A673 (cell line): Measurements from ENCODE around the gene PNLDC1.

Source experiments
- EZH2 ChIP-seq: fragments of 200-600 bp; sonication (generic); IDR thresholded peaks from 2 replicates; pipeline ENCODE4 v1.6.1; 2017; ENCODE audit warnings: borderline replicate concordance, low read depth, mild to moderate bottlenecking, mixed read lengths, antibody characterized with exemption, low read length; ENCODE audit not compliant: poor library complexity, severe bottlenecking
- TF ChIP-seq, protein P1 (sequence below): fragments of 300-800, 200-600 bp; sonication (generic); conservative IDR thresholded peaks from 2 replicates; pipeline ENCODE4 v1.5.1; 2017; ENCODE audit warnings: low read depth, mild to moderate bottlenecking, antibody characterized with exemption, low read length, moderate library complexity, mixed read lengths

DNA sequence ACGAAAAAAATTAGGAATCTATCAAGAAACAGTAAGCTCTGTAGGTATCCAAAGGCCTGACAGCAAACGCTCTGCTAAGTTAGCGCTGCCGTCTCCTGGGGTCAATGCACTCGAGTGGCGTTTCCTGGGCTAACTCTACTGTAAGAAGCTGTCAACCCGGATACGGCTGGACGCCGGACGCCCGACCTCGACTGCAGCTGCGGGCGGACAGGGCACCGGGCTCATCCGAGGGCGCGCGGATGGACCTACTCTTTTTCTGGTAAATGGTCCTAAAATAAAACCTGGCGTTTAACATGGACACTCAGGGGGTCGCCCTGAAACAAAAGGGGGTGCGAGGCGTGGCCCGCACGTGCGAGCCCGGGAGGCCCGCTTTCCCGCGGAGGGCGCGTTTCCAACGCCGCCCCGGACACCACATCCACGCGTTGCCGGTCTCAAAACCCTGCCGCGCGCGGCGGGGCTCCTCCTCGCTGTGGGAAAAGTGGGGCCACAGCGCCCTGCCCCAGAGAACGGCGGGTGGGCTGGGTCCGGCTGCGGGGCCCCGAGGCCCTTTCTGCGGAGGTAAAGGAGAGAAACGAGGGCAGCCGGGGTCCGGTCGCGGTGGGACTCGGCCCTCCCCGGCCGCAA lies 11.2 kb upstream of the PNLDC1 start:
- TF ChIP-seq, protein P1, sequence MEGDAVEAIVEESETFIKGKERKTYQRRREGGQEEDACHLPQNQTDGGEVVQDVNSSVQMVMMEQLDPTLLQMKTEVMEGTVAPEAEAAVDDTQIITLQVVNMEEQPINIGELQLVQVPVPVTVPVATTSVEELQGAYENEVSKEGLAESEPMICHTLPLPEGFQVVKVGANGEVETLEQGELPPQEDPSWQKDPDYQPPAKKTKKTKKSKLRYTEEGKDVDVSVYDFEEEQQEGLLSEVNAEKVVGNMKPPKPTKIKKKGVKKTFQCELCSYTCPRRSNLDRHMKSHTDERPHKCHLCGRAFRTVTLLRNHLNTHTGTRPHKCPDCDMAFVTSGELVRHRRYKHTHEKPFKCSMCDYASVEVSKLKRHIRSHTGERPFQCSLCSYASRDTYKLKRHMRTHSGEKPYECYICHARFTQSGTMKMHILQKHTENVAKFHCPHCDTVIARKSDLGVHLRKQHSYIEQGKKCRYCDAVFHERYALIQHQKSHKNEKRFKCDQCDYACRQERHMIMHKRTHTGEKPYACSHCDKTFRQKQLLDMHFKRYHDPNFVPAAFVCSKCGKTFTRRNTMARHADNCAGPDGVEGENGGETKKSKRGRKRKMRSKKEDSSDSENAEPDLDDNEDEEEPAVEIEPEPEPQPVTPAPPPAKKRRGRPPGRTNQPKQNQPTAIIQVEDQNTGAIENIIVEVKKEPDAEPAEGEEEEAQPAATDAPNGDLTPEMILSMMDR = no peak
- no peak for TF ChIP-seq EZH2
